Upper lobe of left lung (tissue), 6 donors: ENCODE data around the gene SMIM13. TPM values are rescaled to one million over a fixed set of nuclear protein-coding genes. Genes with fewer than 3 reads are reported as not detected.

Source experiments
- ATAC-seq, 2 donors: fragments of 200-7000 bp; cut with Tn5 transposase; one replicate each; pipeline ENCODE4 v1.9.1; 2022; ENCODE audit warnings: mild to moderate bottlenecking in 2 of 2, moderate library complexity in 2 of 2; ENCODE audit not compliant: low FRiP score in 2 of 2
- DNase-seq, 2 donors: peaks; one replicate each; pipeline ENCODE4 v3.0.0-alpha.2; 2019 to 2020
- H3K27ac ChIP-seq, 4 donors: fragments of 200-600 bp; sonication (generic); one replicate each; pipeline ENCODE4 v1.5.1; 2016 to 2019
- H3K27me3 ChIP-seq, 4 donors: fragments of 200-600 bp; sonication (generic); one replicate each; pipeline ENCODE4 v1.5.1; 2017 to 2019
- H3K36me3 ChIP-seq, 4 donors: fragments of 200-600 bp; sonication (generic); one replicate each; pipeline ENCODE4 v1.5.1; 2016 to 2019
- H3K4me1 ChIP-seq, 4 donors: fragments of 200-600 bp; sonication (generic); one replicate each; pipeline ENCODE4 v1.5.1; 2018 to 2019
- H3K4me3 ChIP-seq, 4 donors: fragments of 200-600 bp; sonication (generic); one replicate each; pipeline ENCODE4 v1.5.1; 2017 to 2019; ENCODE audit warnings: mild to moderate bottlenecking in 2 of 4, moderate library complexity in 1 of 4
- H3K9me3 ChIP-seq, 4 donors: fragments of 200-600 bp; sonication (generic); one replicate each; pipeline ENCODE4 v1.5.1; 2018 to 2019
- EP300 ChIP-seq, 4 donors: sonication (generic); formaldehyde crosslinking; IDR thresholded peaks; one replicate each; pipeline ENCODE4 v1.5.1; 2017; ENCODE audit warnings: antibody characterized with exemption in 4 of 4, control low read depth in 2 of 4
- POLR2A ChIP-seq, 4 donors: fragments of 450-650 bp; IDR thresholded peaks; one replicate each; pipeline ENCODE4 v1.5.1; 2016 to 2017; ENCODE audit warnings: antibody characterized with exemption in 4 of 4, mild to moderate bottlenecking in 2 of 4
- POLR2AphosphoS5 ChIP-seq, 2 donors: sonication (generic); formaldehyde crosslinking; IDR thresholded peaks; one replicate each; pipeline ENCODE4 v1.5.1; 2017; ENCODE audit warnings: antibody characterized with exemption in 2 of 2
- WGBS, 2 donors: methylation state at CpG; one replicate each; pipeline ENCODE4 v1.1.5; 2017 to 2018; 5-methylcytosine and 5-hydroxymethylcytosine counted together
- small RNA-seq, 4 donors: library from RNA; depleted of rRNA; stranded (forward); fragments of <200 nt; gene quantifications; one replicate each; pipeline ENCODE3, GENCODE V24; 2016
- total RNA-seq, 6 donors: library from RNA; depleted of rRNA in 4 of 6; stranded (reverse); fragments of >200 nt in 4 of 6; gene quantifications; one replicate each; pipeline versions ENCODE4 v1.1.0 to v1.2.1, GENCODE V29; 2016 to 2021
- TF ChIP-seq, protein P1 (sequence below), 6 experiments: fragments of 450-650 bp in 4 of 6; fragments of 200-600 bp in 2 of 6; sonication (generic) in 2 of 6; IDR thresholded peaks; one replicate each; pipeline ENCODE4 v1.5.1; 2016 to 2019; ENCODE audit warnings: antibody characterized with exemption in 6 of 6
- donor health status: DM: no; HTN: no; CAD: no; lungs with moderate emphysema.
- donor health status: DM: no; HTN: yes; CAD: no; lungs with severe emphysema.

SMIM13 gene
- total RNA-seq, 6 donors from 2014 or later = 1.0 to 9.6 (median 6.3) TPM

DNA sequence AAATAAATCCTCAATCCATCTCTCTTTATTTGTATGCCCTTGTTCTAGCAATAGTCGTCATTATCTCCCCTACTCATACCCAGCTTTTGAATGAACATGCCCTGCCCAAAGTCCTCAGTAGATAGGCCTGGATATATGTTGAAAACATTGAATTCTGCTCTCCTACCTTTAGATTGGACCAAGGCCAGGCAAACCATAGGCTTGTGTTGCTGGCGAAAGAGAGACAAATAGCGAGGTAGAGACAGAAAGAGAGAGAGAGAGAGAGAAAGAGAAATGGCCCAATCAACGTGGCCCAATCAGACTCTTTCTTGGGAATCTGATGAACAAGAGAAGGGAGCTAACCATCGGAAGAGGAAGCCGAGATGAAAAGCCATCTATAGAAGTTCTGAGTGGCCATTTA is 93.7 kb downstream of the SMIM13 start:
- WGBS, 2 donors = 94 to 97% methylated on average over 6 of the region's 6 CpGs
- peak overlapping the region in 3 of 4 donors; percentile 1 to 74 (median 30) for H3K27ac ChIP-seq
- ATAC-seq = no peak

More for the DNA sequence above, 93.7 kb downstream of the SMIM13 start:
- Histone ChIP-seq H3K4me3 (no peak overlapping the region), H3K36me3 (peaks cover 69 to 100% (median 88%) of the 10 kb centered on the region in 4 donors), H3K4me1 (peaks cover 0 to 4% (median 2%) of the 10 kb centered on the region in 4 donors), H3K9me3 (no peaks in the 10 kb centered on the region), H3K27me3 (no peaks in the 10 kb centered on the region)
- no peak for DNase-seq
- no peak for TF ChIP-seq POLR2AphosphoS5 (IDR thresholded peaks at IDR 0.05)
- TF ChIP-seq, protein P1, sequence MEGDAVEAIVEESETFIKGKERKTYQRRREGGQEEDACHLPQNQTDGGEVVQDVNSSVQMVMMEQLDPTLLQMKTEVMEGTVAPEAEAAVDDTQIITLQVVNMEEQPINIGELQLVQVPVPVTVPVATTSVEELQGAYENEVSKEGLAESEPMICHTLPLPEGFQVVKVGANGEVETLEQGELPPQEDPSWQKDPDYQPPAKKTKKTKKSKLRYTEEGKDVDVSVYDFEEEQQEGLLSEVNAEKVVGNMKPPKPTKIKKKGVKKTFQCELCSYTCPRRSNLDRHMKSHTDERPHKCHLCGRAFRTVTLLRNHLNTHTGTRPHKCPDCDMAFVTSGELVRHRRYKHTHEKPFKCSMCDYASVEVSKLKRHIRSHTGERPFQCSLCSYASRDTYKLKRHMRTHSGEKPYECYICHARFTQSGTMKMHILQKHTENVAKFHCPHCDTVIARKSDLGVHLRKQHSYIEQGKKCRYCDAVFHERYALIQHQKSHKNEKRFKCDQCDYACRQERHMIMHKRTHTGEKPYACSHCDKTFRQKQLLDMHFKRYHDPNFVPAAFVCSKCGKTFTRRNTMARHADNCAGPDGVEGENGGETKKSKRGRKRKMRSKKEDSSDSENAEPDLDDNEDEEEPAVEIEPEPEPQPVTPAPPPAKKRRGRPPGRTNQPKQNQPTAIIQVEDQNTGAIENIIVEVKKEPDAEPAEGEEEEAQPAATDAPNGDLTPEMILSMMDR (IDR thresholded peaks at IDR 0.05) = no peak
- no peak for TF ChIP-seq POLR2A (IDR thresholded peaks at IDR 0.05)
- TF ChIP-seq EP300 (IDR thresholded peaks at IDR 0.05) = no peak

Small RNAs within 50 kb of the gene (small RNA-seq; reads per million reads assigned to genes)
- 0 reads per million in 4 donors for gene AL136139.1

Other genes with a start within 250 kb of the SMIM13 start
- not detected for gene GCM2, start 211.8 kb upstream of the SMIM13 start, total RNA-seq
- gene SYCP2L, start 206.8 kb upstream of the SMIM13 start, total RNA-seq = 1 to 10 TPM in 3 of 6 donors, under 1 TPM in 3; 0.46 to 8.4 (median 1.6) TPM
- under 1 TPM in 3 of 6 donors, not detected in 3; 0.10 to 0.54 (median 0.31) TPM for gene ELOVL2, start 49.5 kb upstream of the SMIM13 start, total RNA-seq
- 1 to 10 TPM in 1 of 6 donors, under 1 TPM in 3, not detected in 2; 0.46 to 1.3 (median 0.61) TPM for gene ERVFRD-1, start 17.9 kb downstream of the SMIM13 start, total RNA-seq
- 100 to 1,000 TPM; 122 to 334 (median 173) TPM for gene NEDD9, start 138.8 kb downstream of the SMIM13 start, total RNA-seq